Measurements from ENCODE around the gene TAF4B.
A peak's percentile ranks its signal among the peaks of the same experiment; 100 is the strongest.
"Not testable (repeated sequence)": the region's sequence is repeated elsewhere in the genome, so short reads cannot be mapped to it uniquely, and the experiment has no call there.

Gene TAF4B

GRCh38 chr18:26317398-26317797, 91.2 kb downstream of the TAF4B start:
- no peak for DNase-seq

- DNase-seq: no peak
Observed at GRCh38 chr18:26320686-26321085, 94.4 kb downstream of the TAF4B start.

- DNase-seq: no peak
Observed at GRCh38 chr18:26322890-26323653, 96.8 kb downstream of the TAF4B start.

GRCh38 chr18:26325771-26326170, 99.5 kb downstream of the TAF4B start:
- no peak for DNase-seq

DNA sequence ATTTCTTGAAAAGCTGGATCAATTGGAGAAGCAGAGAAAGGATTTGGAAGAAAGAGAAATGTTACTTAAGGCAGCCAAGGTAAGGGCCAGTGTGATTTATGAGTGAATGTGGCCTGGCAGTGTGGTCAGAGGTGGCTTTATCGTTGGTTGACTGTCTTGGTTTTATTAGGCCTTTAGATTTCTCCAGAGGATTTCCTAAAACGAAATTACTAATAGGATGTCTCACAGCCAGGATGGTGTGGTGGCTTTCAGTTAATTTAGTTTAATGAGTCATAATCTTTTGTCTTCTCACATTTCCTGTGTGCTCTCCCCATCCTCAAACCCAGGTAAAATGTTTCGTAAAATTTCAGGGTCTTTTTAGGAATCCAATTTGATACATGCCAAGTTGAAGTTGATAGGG, 100.8 kb downstream of the TAF4B start:
- DNase-seq: no peak

GRCh38 chr18:26332991-26333390, 106.7 kb downstream of the TAF4B start:
- no peak for DNase-seq

GRCh38 chr18:26335156-26335555, 108.9 kb downstream of the TAF4B start:
- no peak for DNase-seq

- DNase-seq: no peak
Observed at GRCh38 chr18:26335571-26336487, 109.6 kb downstream of the TAF4B start.

GRCh38 chr18:26336572-26336971, 110.3 kb downstream of the TAF4B start:
- DNase-seq: no peak

DNA sequence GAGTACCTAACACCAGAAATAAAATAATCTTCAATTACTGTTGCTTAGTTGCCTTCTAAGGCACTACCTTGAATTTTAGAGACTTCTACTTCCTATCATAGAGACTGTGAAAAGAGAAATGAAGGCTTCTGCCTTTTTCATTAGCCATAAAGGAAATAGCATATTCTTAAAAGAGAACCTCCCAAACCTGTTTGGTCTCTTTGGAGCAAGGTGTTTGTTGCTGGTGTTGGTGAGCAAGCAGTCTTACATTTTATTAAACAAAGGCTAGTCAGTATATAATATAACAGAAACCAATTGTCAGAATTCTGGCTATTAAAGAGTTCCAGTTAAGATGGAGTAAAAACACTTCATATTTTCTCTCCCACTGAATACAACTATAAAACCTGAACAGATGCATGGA, 116.4 kb downstream of the TAF4B start:
- no peak for DNase-seq

DNA sequence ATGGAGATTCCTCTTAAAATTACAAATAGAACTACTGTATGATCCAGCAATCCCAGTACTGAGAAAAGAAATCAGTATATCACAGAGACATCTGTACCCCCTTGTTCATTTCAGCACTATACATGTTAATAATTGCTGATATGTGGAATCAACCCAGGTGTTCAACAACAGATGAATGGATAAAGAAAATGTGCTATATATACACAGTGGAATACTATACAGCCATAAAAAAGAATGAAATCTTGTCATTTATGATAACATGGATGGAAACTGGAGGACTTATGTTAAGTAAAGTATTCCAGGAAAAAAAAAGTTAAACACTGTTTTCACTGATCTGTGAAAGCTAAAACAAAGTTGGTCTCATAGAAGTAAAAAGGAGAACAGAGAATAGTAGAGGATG, 124.7 kb downstream of the TAF4B start:
- DNase-seq: no peak

DNA sequence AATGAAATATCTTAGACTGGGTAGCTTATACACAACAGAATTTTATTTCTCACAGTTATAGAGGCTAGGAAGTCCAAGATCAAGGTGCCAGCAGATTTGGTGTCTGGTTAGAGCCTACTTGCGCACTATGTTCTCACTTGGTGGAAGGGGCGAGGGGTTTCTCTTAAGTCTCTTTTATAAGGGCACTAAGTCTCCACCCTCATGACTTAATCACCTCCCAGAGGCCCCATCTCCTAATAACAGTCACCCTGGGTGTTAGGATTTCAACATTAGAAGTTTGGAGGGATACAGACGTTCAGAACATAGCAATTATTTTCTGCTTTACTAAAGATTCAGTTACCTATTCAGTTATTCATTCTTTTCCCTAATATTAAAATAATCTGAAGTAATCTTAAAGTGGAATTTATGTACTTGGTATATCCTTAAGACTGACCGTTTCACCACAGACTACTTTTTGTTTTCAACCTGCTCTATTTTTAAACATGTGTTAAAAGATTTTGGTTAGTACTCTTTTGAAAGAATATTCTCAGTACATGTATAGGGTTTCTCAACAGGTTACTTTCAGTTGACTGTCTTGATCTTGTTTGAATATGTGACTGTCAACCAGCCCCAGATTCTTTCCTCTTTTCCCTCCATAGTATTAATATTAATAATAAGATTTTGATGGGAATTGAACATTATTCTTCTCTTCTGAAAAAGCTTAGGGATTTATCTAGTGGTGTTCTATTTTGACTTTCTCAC, 130.0 kb downstream of the TAF4B start:
- DNase-seq: no peak

- no peak for DNase-seq
Observed at GRCh38 chr18:26357960-26358359, 131.7 kb downstream of the TAF4B start.

GRCh38 chr18:26362021-26362420, 135.8 kb downstream of the TAF4B start:
- no peak for DNase-seq

DNA sequence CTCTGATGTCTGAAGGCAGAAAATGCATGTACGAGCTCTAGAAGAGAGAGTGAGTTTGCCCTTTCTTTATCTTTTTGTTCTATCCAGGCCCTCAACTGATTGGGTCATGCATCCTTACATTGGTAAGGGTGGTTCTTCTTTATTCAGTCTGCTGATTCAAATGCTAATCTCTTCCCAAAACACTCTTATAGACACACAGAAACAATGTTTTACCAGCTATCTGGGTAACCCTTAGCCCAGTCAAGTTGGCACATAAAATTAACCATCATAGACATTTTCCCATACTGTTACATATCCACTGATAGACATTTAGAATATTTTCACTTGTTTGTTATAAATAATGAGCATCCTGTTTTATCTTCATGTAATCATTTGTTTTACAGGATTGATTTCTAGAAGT, 141.2 kb downstream of the TAF4B start:
- DNase-seq: no peak

DNA sequence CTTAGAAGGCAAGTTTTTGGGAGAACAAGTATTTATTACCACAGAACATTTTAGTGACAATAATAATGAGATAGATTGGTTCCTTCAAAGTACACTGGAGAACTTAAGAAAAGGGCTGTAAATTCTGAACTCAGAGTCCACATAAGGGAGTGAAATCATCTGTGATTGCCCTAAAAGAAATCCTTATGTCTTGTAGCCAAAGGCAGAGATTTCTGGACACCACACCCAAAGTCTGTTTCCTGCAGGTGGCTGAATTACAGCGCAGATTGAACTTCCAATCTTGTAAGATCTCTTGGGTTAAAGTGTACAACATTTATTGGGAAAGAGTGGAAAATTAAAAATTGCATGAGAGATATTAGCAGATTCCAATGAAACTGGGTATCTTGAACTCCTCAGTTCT, 143.8 kb downstream of the TAF4B start:
- no peak for DNase-seq

DNA sequence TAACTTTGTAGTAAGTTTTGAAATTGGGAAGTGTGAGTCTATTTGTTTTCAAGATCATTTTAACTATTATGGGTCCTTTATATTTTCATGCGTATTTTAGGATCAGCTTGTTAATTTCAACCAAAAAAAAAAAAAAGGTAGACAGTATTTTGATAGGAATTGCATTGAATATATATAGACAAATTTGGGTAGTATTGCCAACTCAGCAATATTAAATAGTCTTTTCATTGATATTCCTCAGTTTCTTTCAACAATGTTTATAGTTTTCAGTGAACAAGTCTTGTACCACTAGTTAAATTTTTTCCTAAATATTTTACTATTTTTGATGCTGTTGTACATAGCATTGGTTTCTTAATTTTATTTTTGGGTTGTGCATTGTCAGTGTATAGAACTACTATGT, 149.9 kb downstream of the TAF4B start:
- DNase-seq: no peak

DNA sequence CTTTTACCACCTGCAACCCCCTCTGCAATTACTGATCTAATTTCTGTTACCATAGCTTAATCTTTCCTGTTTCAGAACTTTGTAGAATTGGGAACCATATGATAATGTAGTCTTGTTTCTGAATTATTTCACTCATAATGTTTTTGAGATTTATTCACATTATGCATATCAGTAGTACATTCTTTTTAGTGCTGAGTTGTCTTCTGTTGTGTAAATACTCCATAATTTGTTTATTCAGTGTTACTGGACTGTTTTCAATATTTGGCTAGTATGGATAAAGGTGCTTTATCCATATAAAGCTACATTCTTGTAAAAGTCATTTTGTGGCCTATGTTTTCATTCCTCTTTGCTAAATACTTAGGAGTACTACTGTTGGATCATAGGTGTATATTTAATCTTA, 152.5 kb downstream of the TAF4B start:
- no peak for DNase-seq

DNA sequence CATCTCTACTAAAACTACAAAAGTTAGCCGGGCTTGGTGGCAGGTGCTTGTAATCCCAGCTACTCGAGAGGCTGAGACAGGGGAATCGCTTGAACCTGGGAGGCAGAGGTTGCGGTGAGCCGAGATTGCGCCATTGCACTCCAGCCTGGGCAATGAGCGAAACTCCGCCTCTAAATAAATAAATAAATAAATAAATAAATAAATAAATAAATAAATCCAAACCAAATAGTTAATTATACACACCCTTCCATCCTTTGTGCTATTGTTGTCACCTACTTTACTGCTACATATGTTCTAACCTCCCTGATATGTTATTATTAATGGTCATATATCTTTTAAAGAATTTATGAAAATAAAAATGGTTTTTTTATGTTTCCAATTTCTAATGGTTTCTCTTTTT, 155.3 kb downstream of the TAF4B start:
- DNase-seq: not testable (repeated sequence)

- DNase-seq: peak; percentile 43
Observed at GRCh38 chr18:26383454-26384270, 157.4 kb downstream of the TAF4B start.

DNA sequence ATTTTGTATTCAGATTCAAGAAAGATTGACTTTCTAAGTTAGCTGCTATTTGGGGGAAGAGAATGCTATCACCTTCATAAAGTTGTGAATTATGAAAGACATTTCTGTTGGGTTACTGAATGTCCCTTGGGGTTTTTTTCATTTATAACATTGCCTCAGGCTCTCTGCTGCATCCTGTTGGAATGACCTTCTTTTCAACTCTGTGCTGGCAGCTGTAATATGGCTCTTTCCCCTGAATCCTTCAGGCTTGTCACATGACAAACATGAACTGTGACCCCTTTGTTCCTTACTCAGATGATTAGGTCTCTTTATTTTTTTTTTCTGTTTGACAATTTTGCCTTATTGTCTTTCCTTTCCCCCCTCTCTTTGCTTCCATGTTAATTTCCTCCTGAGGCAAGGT, 159.8 kb downstream of the TAF4B start:
- no peak for DNase-seq

DNA sequence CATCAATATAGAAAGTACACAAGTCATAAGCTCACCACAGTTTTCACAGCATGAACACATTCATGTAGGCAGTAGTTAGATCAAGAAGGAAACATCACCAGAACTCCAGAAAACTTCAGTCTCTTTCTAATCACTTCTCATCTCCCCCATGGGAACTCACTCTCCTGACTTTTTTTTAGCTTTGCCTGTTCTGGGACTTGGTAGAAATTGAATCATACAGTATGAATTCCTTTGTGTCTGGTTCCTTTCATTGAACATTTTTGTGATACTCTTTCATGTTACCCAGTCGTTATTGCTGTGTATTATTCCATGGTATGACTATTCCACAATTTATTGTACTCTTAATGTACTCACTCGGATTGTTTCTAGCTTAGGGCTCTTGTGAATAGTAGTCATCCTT, 160.2 kb downstream of the TAF4B start:
- no peak for DNase-seq

Data from NCI-H146 (cell line).